ENCODE results near the gene ZC3H4.

- TF ChIP-seq CTCF (IDR thresholded peaks at IDR 0.05) = no peak
- no peak for TF ChIP-seq ZFX (IDR thresholded peaks at IDR 0.05; ENCODE audit: borderline replicate concordance)
These were observed 40.0 kb downstream of the ZC3H4 start for GRCh38 chr19:47073574-47073973.

All from 22Rv1 (cell line).